Neural cell (in vitro differentiated cells): ENCODE data around the gene SPAAR. TPM values are rescaled to one million over a fixed set of nuclear protein-coding genes. Genes with fewer than 3 reads are reported as not detected.
"Not testable (repeated sequence)": the region's sequence is repeated elsewhere in the genome, so short reads cannot be mapped to it uniquely, and the experiment has no call there.

Source experiments
- H2AFZ ChIP-seq: fragments of 200-600, 300-800 bp; sonication (generic), shearing (Covaris generic); 2 replicates; pipeline ENCODE4 v1.6.0; 2014; ENCODE audit warnings: low read depth, mild to moderate bottlenecking, antibody characterized with exemption, low read length, moderate library complexity
- H3F3A ChIP-seq: fragments of 200-600 bp; shearing (Covaris generic); 2 replicates; pipeline ENCODE4 v1.6.1; 2016; ENCODE audit warnings: mild to moderate bottlenecking, moderate library complexity, mixed read lengths, antibody characterized with exemption, low read length; ENCODE audit not compliant: insufficient read depth, poor library complexity, severe bottlenecking
- H3K27ac ChIP-seq: fragments of 200-600, 300-800 bp; sonication (generic), shearing (Covaris generic); 2 replicates; pipeline ENCODE4 v1.5.1; 2014; ENCODE audit warnings: mild to moderate bottlenecking, low read length, moderate library complexity
- H3K27me3 ChIP-seq: fragments of 300-800, 200-600 bp; sonication (generic), shearing (Covaris generic); 2 replicates; pipeline ENCODE4 v1.6.0; 2014; ENCODE audit warnings: mild to moderate bottlenecking, low read depth, low read length, moderate library complexity; ENCODE audit not compliant: insufficient read depth
- H3K36me3 ChIP-seq: fragments of 300-800, 200-600 bp; sonication (generic), shearing (Covaris generic); 2 replicates; pipeline ENCODE4 v1.5.1; 2014; ENCODE audit warnings: mild to moderate bottlenecking, antibody characterized with exemption, low read length, moderate library complexity; ENCODE audit not compliant: insufficient read depth
- H3K4me2 ChIP-seq: fragments of 300-800, 200-600 bp; sonication (generic), shearing (Covaris generic); 2 replicates; pipeline ENCODE4 v1.6.0; 2014; ENCODE audit warnings: mild to moderate bottlenecking, low read length
- H3K4me3 ChIP-seq: fragments of 300-800, 200-600 bp; sonication (generic), shearing (Covaris generic); 2 replicates; pipeline ENCODE4 v1.5.1; 2014; ENCODE audit warnings: mild to moderate bottlenecking, low read length, moderate library complexity
- H3K79me2 ChIP-seq: fragments of 200-600 bp; shearing (Covaris generic); replicated peaks from 2 replicates; pipeline ENCODE4 v1.6.0; 2014; ENCODE audit warnings: mild to moderate bottlenecking, low read length, moderate library complexity; ENCODE audit not compliant: insufficient read depth
- H3K9ac ChIP-seq: fragments of 300-800, 200-600 bp; sonication (generic), shearing (Covaris generic); 2 replicates; pipeline ENCODE4 v1.6.1; 2016; ENCODE audit warnings: mild to moderate bottlenecking, low read length, mixed read lengths
- H3K9me2 ChIP-seq: fragments of 200-600 bp; shearing (Covaris generic); 2 replicates; pipeline ENCODE4 v1.6.1; 2016; ENCODE audit warnings: mild to moderate bottlenecking, low read length, mixed read lengths; ENCODE audit not compliant: insufficient read depth
- H3K9me3 ChIP-seq: fragments of 200-600, 300-800 bp; sonication (generic), shearing (Covaris generic); 2 replicates; pipeline ENCODE4 v1.6.1; 2016; ENCODE audit warnings: mild to moderate bottlenecking, mixed run types, low read length, moderate library complexity, mixed read lengths
- H4K20me1 ChIP-seq: fragments of 200-600 bp; shearing (Covaris generic); 2 replicates; pipeline ENCODE4 v1.6.1; 2016; ENCODE audit warnings: mild to moderate bottlenecking, mixed run types; ENCODE audit not compliant: insufficient read depth
- CTCF ChIP-seq: fragments of 450-650 bp; IDR thresholded peaks from 2 replicates; pipeline ENCODE4 v1.5.1; 2014; ENCODE audit warnings: antibody characterized with exemption, mild to moderate bottlenecking, moderate library complexity; ENCODE audit not compliant: poor library complexity, severe bottlenecking
- EP300 ChIP-seq: fragments of 450-650 bp; conservative IDR thresholded peaks from 2 replicates; pipeline ENCODE4 v1.6.1; 2014; ENCODE audit warnings: antibody characterized with exemption, mild to moderate bottlenecking, moderate library complexity; ENCODE audit not compliant: poor library complexity, severe bottlenecking
- EZH2 ChIP-seq: fragments of 200-600, 300-800 bp; shearing (Covaris generic), sonication (generic); IDR thresholded peaks from 2 replicates; pipeline ENCODE4 v1.6.1; 2014; ENCODE audit warnings: antibody characterized with exemption, low read length, borderline replicate concordance, mild to moderate bottlenecking; ENCODE audit not compliant: insufficient read depth, poor library complexity, severe bottlenecking
- MXI1 ChIP-seq: fragments of 450-650 bp; conservative IDR thresholded peaks from 2 replicates; pipeline ENCODE4 v1.6.1; 2014; ENCODE audit warnings: antibody characterized with exemption, mild to moderate bottlenecking; ENCODE audit not compliant: poor library complexity, severe bottlenecking
- POLR2AphosphoS5 ChIP-seq: IDR thresholded peaks from 2 replicates; pipeline ENCODE4 v1.6.1; 2012
- RAD21 ChIP-seq: fragments of 450-650 bp; conservative IDR thresholded peaks from 2 replicates; pipeline ENCODE4 v1.6.1; 2014; ENCODE audit warnings: antibody characterized with exemption, mild to moderate bottlenecking, moderate library complexity
- SMC3 ChIP-seq: fragments of 450-650 bp; conservative IDR thresholded peaks from 2 replicates; pipeline ENCODE4 v1.6.1; 2014; ENCODE audit warnings: antibody characterized with exemption, mild to moderate bottlenecking, moderate library complexity; ENCODE audit not compliant: poor library complexity
- TAF1 ChIP-seq: IDR thresholded peaks from 2 replicates; pipeline ENCODE4 v1.6.1; 2012; ENCODE audit warnings: low read depth
- polyA plus RNA-seq: library from polyadenylated mRNA; depleted of rRNA; stranded (reverse); fragments of >200 nt; gene quantifications from 2 replicates; pipeline ENCODE4 v1.2.3, GENCODE V29; 2014
- TF ChIP-seq, protein P1 (sequence below): IDR thresholded peaks from 2 replicates; pipeline ENCODE4 v1.6.1; 2012; ENCODE audit warnings: borderline replicate concordance

The SPAAR gene
- polyA plus RNA-seq, 1 donor from 2014 or later: 0.35 TPM

- H3K36me3 ChIP-seq: no peaks in the 10 kb centered on the region
- H3F3A ChIP-seq: no peaks in the 10 kb centered on the region
- no peaks in the 10 kb centered on the region for H4K20me1 ChIP-seq
- no peak overlapping the region for H2AFZ ChIP-seq
- H3K4me2 ChIP-seq: no peak overlapping the region
- H3K9me3 ChIP-seq: no peaks in the 10 kb centered on the region
- H3K9ac ChIP-seq: no peak overlapping the region
- no peak overlapping the region for H3K4me3 ChIP-seq
- no peaks in the 10 kb centered on the region for H3K27me3 ChIP-seq
- no peak for TF ChIP-seq EP300
- no peaks in the 10 kb centered on the region for H3K9me2 ChIP-seq
- no peaks in the 10 kb centered on the region for H3K79me2 ChIP-seq
- no peak overlapping the region for H3K27ac ChIP-seq
Measured at GRCh38 chr9:35882996-35883395, 26.3 kb upstream of the SPAAR start.

GRCh38 chr9:35884908-35885307, 24.4 kb upstream of the SPAAR start:
- H3K79me2 ChIP-seq, H3F3A ChIP-seq, H4K20me1 ChIP-seq, H3K9me3 ChIP-seq, H2AFZ ChIP-seq, H3K36me3 ChIP-seq, H3K27ac ChIP-seq, H3K27me3 ChIP-seq, H3K4me3 ChIP-seq, H3K9ac ChIP-seq, H3K9me2 ChIP-seq, H3K4me2 ChIP-seq: not testable (repeated sequence)

- Histone ChIP-seq H4K20me1 (no peaks in the 10 kb centered on the region), H3F3A (no peaks in the 10 kb centered on the region), H3K9ac (no peak overlapping the region), H3K4me2 (no peak overlapping the region), H3K4me3 (no peak overlapping the region), H2AFZ (no peak overlapping the region), H3K36me3 (no peaks in the 10 kb centered on the region), H3K9me2 (no peaks in the 10 kb centered on the region), H3K79me2 (no peaks in the 10 kb centered on the region), H3K9me3 (no peaks in the 10 kb centered on the region), H3K27me3 (no peaks in the 10 kb centered on the region), H3K27ac (no peak overlapping the region)
- TF ChIP-seq POLR2AphosphoS5 (no peak), EZH2 (no peak), SMC3 (no peak), MXI1 (no peak), EP300 (no peak), RAD21 (no peak), CTCF (no peak), TAF1 (no peak)
- TF ChIP-seq, protein P1, sequence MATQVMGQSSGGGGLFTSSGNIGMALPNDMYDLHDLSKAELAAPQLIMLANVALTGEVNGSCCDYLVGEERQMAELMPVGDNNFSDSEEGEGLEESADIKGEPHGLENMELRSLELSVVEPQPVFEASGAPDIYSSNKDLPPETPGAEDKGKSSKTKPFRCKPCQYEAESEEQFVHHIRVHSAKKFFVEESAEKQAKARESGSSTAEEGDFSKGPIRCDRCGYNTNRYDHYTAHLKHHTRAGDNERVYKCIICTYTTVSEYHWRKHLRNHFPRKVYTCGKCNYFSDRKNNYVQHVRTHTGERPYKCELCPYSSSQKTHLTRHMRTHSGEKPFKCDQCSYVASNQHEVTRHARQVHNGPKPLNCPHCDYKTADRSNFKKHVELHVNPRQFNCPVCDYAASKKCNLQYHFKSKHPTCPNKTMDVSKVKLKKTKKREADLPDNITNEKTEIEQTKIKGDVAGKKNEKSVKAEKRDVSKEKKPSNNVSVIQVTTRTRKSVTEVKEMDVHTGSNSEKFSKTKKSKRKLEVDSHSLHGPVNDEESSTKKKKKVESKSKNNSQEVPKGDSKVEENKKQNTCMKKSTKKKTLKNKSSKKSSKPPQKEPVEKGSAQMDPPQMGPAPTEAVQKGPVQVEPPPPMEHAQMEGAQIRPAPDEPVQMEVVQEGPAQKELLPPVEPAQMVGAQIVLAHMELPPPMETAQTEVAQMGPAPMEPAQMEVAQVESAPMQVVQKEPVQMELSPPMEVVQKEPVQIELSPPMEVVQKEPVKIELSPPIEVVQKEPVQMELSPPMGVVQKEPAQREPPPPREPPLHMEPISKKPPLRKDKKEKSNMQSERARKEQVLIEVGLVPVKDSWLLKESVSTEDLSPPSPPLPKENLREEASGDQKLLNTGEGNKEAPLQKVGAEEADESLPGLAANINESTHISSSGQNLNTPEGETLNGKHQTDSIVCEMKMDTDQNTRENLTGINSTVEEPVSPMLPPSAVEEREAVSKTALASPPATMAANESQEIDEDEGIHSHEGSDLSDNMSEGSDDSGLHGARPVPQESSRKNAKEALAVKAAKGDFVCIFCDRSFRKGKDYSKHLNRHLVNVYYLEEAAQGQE: no peak
Measured at GRCh38 chr9:35891646-35892045, 17.6 kb upstream of the SPAAR start.
